Left lung (tissue), 10 donors: ENCODE data around the gene NINL. TPM values are rescaled to one million over a fixed set of nuclear protein-coding genes. Genes with fewer than 3 reads are reported as not detected.

ENCODE experiments used
- ATAC-seq: fragments of 200-7000 bp; cut with Tn5 transposase; one replicate; pipeline ENCODE4 v1.9.1; 2020; ENCODE audit warnings: moderate library complexity
- DNase-seq, 4 donors: peaks; one replicate each; pipeline ENCODE4 v3.0.0-alpha.2; 2013 to 2020
- H3K27ac ChIP-seq, 2 donors: fragments of 200-600 bp; sonication (generic) in 1 of 2; one replicate each; pipeline versions ENCODE4 v1.5.0 to v1.8.0; 2020 to 2021
- H3K27me3 ChIP-seq, 2 donors: fragments of 200-600 bp; sonication (generic) in 1 of 2; one replicate each; pipeline versions ENCODE4 v1.5.0 to v1.8.0; 2020 to 2021
- H3K36me3 ChIP-seq, 2 donors: fragments of 200-600 bp; sonication (generic) in 1 of 2; one replicate each; pipeline versions ENCODE4 v1.5.0 to v1.8.0; 2020 to 2021
- H3K4me1 ChIP-seq, 2 donors: fragments of 200-600 bp; one replicate each; pipeline ENCODE4 v1.8.0; 2021
- H3K4me3 ChIP-seq, 2 donors: fragments of 200-600 bp; sonication (generic) in 1 of 2; one replicate each; pipeline versions ENCODE4 v1.5.0 to v1.8.0; 2020 to 2021; ENCODE audit warnings: mild to moderate bottlenecking in 1 of 2
- H3K9me3 ChIP-seq, 2 donors: fragments of 200-600 bp; sonication (generic) in 1 of 2; one replicate each; pipeline versions ENCODE4 v1.5.0 to v1.8.0; 2020 to 2021
- intact Hi-C, 2 donors: fragments of 100-400 bp; cut with DNase I; formaldehyde crosslinking; loops; one replicate each; pipeline versions ENCODE4 v1.11.2 to v1.14.2; 2022
- polyA plus RNA-seq, 6 donors: library from polyadenylated mRNA; unstranded; fragments of 120-200 nt; gene quantifications; one replicate each; pipeline ENCODE4 v1.2.1, GENCODE V29; 2013; ENCODE audit not compliant: insufficient read length in 6 of 6
- total RNA-seq, 2 donors: library from RNA; stranded (reverse); fragmentation: NEBNext Ultra II Directional; extraction: Animal tissue kit (Norgen Biotek cat#: 25700); gene quantifications; one replicate each; pipeline ENCODE4 v1.2.1, GENCODE V29; 2021
- TF ChIP-seq, protein P1 (sequence below), 2 donors: fragments of 200-600 bp; sonication (generic) in 1 of 2; IDR thresholded peaks; one replicate each; pipeline versions ENCODE4 v1.5.0 to v1.8.0; 2021; ENCODE audit warnings: antibody characterized with exemption in 2 of 2
- donor health status: DM: no; HTN: yes; CAD: no.
- donor health status: DM: no; HTN: no; CAD: no.

Gene NINL
- total and polyA plus RNA-seq, 8 donors = 9.6 to 78.8 (median 67.8) TPM

DNA sequence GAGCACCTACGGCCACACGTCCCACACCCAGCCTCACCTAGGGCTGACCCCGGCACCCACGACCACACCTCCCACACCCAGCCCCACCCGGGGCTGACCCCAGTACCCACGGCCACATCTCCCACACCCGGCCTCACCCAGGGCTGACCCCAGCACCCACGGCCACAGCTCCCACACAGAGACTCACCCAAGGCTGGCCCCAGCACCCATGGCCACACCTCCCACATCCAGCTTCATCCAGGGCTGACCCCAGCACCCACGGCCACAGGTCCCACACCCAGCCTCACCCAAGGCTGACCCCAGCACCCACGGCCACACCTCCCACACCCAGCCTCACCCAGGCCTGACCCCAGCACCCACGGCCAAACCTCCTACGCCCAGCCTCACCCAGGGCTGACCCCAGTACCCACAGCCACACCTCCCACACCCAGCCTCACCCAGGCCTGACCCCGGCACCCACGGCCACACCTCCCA is 36.7 kb downstream of the NINL start:
- H3K4me1 ChIP-seq = peaks cover 0 to 10% of the 10 kb centered on the region in 2 donors
- TF ChIP-seq, protein P1, sequence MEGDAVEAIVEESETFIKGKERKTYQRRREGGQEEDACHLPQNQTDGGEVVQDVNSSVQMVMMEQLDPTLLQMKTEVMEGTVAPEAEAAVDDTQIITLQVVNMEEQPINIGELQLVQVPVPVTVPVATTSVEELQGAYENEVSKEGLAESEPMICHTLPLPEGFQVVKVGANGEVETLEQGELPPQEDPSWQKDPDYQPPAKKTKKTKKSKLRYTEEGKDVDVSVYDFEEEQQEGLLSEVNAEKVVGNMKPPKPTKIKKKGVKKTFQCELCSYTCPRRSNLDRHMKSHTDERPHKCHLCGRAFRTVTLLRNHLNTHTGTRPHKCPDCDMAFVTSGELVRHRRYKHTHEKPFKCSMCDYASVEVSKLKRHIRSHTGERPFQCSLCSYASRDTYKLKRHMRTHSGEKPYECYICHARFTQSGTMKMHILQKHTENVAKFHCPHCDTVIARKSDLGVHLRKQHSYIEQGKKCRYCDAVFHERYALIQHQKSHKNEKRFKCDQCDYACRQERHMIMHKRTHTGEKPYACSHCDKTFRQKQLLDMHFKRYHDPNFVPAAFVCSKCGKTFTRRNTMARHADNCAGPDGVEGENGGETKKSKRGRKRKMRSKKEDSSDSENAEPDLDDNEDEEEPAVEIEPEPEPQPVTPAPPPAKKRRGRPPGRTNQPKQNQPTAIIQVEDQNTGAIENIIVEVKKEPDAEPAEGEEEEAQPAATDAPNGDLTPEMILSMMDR (IDR thresholded peaks at IDR 0.05) = no peak
- H3K27ac ChIP-seq = no peak overlapping the region
- ATAC-seq (no peak), DNase-seq (no peak)
- no peaks in the 10 kb centered on the region for H3K9me3 ChIP-seq
- no peak overlapping the region for H3K4me3 ChIP-seq
- H3K36me3 ChIP-seq = no peaks in the 10 kb centered on the region
- intact Hi-C loops = no loop called here
- no peaks in the 10 kb centered on the region for H3K27me3 ChIP-seq

GRCh38 chr20:25547999-25548398 is 37.3 kb downstream of the NINL start:
- no peak for DNase-seq
- Histone ChIP-seq H3K27me3 (no peaks in the 10 kb centered on the region), H3K4me1 (peaks cover 0 to 10% of the 10 kb centered on the region in 2 donors), H3K36me3 (no peaks in the 10 kb centered on the region), H3K27ac (no peak overlapping the region), H3K4me3 (no peak overlapping the region), H3K9me3 (no peaks in the 10 kb centered on the region)
- TF ChIP-seq, protein P1 (IDR thresholded peaks at IDR 0.05) = no peak
- intact Hi-C loops = no loop called here
- no peak for ATAC-seq

GRCh38 chr20:25547063-25547462 is 38.3 kb downstream of the NINL start:
- ATAC-seq (no peak), DNase-seq (no peak)
- H3K36me3 ChIP-seq = no peaks in the 10 kb centered on the region
- peaks cover 4 to 12% of the 10 kb centered on the region in 2 donors for H3K4me1 ChIP-seq
- H3K27me3 ChIP-seq = no peaks in the 10 kb centered on the region
- H3K27ac ChIP-seq = no peak overlapping the region
- intact Hi-C loops = no loop called here
- H3K4me3 ChIP-seq = no peak overlapping the region
- H3K9me3 ChIP-seq = no peaks in the 10 kb centered on the region
- TF ChIP-seq, protein P1 (IDR thresholded peaks at IDR 0.05) = no peak

GRCh38 chr20:25546048-25546447 is 39.3 kb downstream of the NINL start:
- peak in 1 of 4 donors; percentile 80 for DNase-seq
- Histone ChIP-seq H3K36me3 (no peaks in the 10 kb centered on the region), H3K27me3 (no peaks in the 10 kb centered on the region), H3K4me1 (peaks cover 12 to 17% of the 10 kb centered on the region in 2 donors), H3K9me3 (no peaks in the 10 kb centered on the region), H3K27ac (no peak overlapping the region), H3K4me3 (no peak overlapping the region)
- ATAC-seq = peak; percentile 60
- TF ChIP-seq, protein P1 (IDR thresholded peaks at IDR 0.05) = no peak
- intact Hi-C loops = no loop called here

- DNase-seq = no peak
- intact Hi-C loops = no loop called here
- H3K4me1 ChIP-seq = peaks cover 12 to 17% of the 10 kb centered on the region in 2 donors
- no peaks in the 10 kb centered on the region for H3K36me3 ChIP-seq
- no peak overlapping the region for H3K4me3 ChIP-seq
- ATAC-seq = no peak
- TF ChIP-seq, protein P1 (IDR thresholded peaks at IDR 0.05) = no peak
- H3K27me3 ChIP-seq = no peaks in the 10 kb centered on the region
- no peaks in the 10 kb centered on the region for H3K9me3 ChIP-seq
- H3K27ac ChIP-seq = no peak overlapping the region
Observed at GRCh38 chr20:25545171-25545570, 40.2 kb downstream of the NINL start.
